Muscle layer of duodenum (tissue), 2 donors: ENCODE data around the gene IGDCC3.
"Not testable (repeated sequence)": the region's sequence is repeated elsewhere in the genome, so short reads cannot be mapped to it uniquely, and the experiment has no call there.

Experiments used
- H3K27ac ChIP-seq: one replicate; pipeline ENCODE4 v1.7.0; 2013; ENCODE audit warnings: mild to moderate bottlenecking, low read length
- H3K27me3 ChIP-seq: one replicate; pipeline ENCODE4 v1.7.0; 2013; ENCODE audit warnings: low read depth, mild to moderate bottlenecking, control low read depth, low read length
- H3K36me3 ChIP-seq, 2 donors: one replicate each; pipeline ENCODE4 v1.7.0; 2013; ENCODE audit warnings: low read length in 2 of 2, control low read depth in 1 of 2, mild to moderate bottlenecking in 1 of 2; ENCODE audit not compliant: insufficient read depth in 2 of 2, control insufficient read depth in 1 of 2
- H3K4me1 ChIP-seq, 2 donors: one replicate each; pipeline ENCODE4 v1.7.0; 2013; ENCODE audit warnings: low read length in 2 of 2, mild to moderate bottlenecking in 2 of 2, control low read depth in 1 of 2, moderate library complexity in 1 of 2; ENCODE audit not compliant: insufficient read depth in 2 of 2, control insufficient read depth in 1 of 2
- H3K4me3 ChIP-seq, 2 donors: one replicate each; pipeline ENCODE4 v1.7.0; 2013; ENCODE audit warnings: low read length in 2 of 2, low read depth in 1 of 2, mild to moderate bottlenecking in 1 of 2
- H3K9me3 ChIP-seq, 2 donors: one replicate each; pipeline ENCODE4 v1.7.0; 2013; ENCODE audit warnings: low read length in 2 of 2, control low read depth in 1 of 2, mild to moderate bottlenecking in 1 of 2; ENCODE audit not compliant: control insufficient read depth in 1 of 2
- donor health status: healthy.

The IGDCC3 gene

GRCh38 chr15:65404186-65404872 lies 26.5 kb upstream of the IGDCC3 start:
- H3K9me3 ChIP-seq: no peaks in the 10 kb centered on the region
- no peaks in the 10 kb centered on the region for H3K36me3 ChIP-seq
- no peak overlapping the region for H3K4me3 ChIP-seq
- H3K27me3 ChIP-seq: no peaks in the 10 kb centered on the region
- no peaks in the 10 kb centered on the region for H3K4me1 ChIP-seq
- no peak overlapping the region for H3K27ac ChIP-seq

- Histone ChIP-seq H3K9me3 (no peaks in the 10 kb centered on the region), H3K4me1 (no peaks in the 10 kb centered on the region), H3K27ac (no peak overlapping the region), H3K4me3 (no peak overlapping the region), H3K36me3 (no peaks in the 10 kb centered on the region), H3K27me3 (no peaks in the 10 kb centered on the region)
These were observed 25.2 kb upstream of the IGDCC3 start for GRCh38 chr15:65402961-65403360.

GRCh38 chr15:65401611-65402240 lies 23.9 kb upstream of the IGDCC3 start:
- H3K4me3 ChIP-seq: no peak overlapping the region
- no peak overlapping the region for H3K27ac ChIP-seq
- H3K9me3 ChIP-seq: no peaks in the 10 kb centered on the region
- H3K4me1 ChIP-seq: peaks cover 0 to 1% of the 10 kb centered on the region in 2 donors
- H3K27me3 ChIP-seq: peaks cover 6% of the 10 kb centered on the region
- H3K36me3 ChIP-seq: no peaks in the 10 kb centered on the region

GRCh38 chr15:65400760-65401610 lies 23.2 kb upstream of the IGDCC3 start:
- peaks cover 0 to 7% of the 10 kb centered on the region in 2 donors for H3K4me1 ChIP-seq
- H3K36me3 ChIP-seq: no peaks in the 10 kb centered on the region
- no peak overlapping the region for H3K27ac ChIP-seq
- H3K4me3 ChIP-seq: no peak overlapping the region
- H3K9me3 ChIP-seq: no peaks in the 10 kb centered on the region
- H3K27me3 ChIP-seq: peaks cover 12% of the 10 kb centered on the region

GRCh38 chr15:65399997-65400396 lies 22.2 kb upstream of the IGDCC3 start:
- H3K36me3 ChIP-seq: no peaks in the 10 kb centered on the region
- peaks cover 0 to 12% of the 10 kb centered on the region in 2 donors for H3K4me1 ChIP-seq
- no peaks in the 10 kb centered on the region for H3K9me3 ChIP-seq
- no peak overlapping the region for H3K4me3 ChIP-seq
- no peak overlapping the region for H3K27ac ChIP-seq
- peaks cover 21% of the 10 kb centered on the region for H3K27me3 ChIP-seq

- Histone ChIP-seq H3K36me3 (no peaks in the 10 kb centered on the region), H3K4me3 (no peak overlapping the region), H3K4me1 (peaks cover 0 to 12% of the 10 kb centered on the region in 2 donors), H3K9me3 (no peaks in the 10 kb centered on the region), H3K27me3 (peaks cover 29% of the 10 kb centered on the region), H3K27ac (no peak overlapping the region)
These were observed 21.4 kb upstream of the IGDCC3 start for GRCh38 chr15:65399001-65399706.

GRCh38 chr15:65398486-65398885 lies 20.7 kb upstream of the IGDCC3 start:
- not testable (repeated sequence) for H3K4me3 ChIP-seq, H3K36me3 ChIP-seq, H3K27ac ChIP-seq, H3K9me3 ChIP-seq
- peaks cover 31% of the 10 kb centered on the region for H3K27me3 ChIP-seq
- H3K4me1 ChIP-seq: peaks cover 0 to 12% of the 10 kb centered on the region in 2 donors

- peaks cover 31% of the 10 kb centered on the region for H3K27me3 ChIP-seq
- H3K4me3 ChIP-seq: no peak overlapping the region
- H3K4me1 ChIP-seq: peaks cover 0 to 12% of the 10 kb centered on the region in 2 donors
- H3K27ac ChIP-seq: no peak overlapping the region
- no peaks in the 10 kb centered on the region for H3K36me3 ChIP-seq
- no peaks in the 10 kb centered on the region for H3K9me3 ChIP-seq
These were observed 19.1 kb upstream of the IGDCC3 start for GRCh38 chr15:65396965-65397317.

- Histone ChIP-seq H3K4me1 (peaks cover 0 to 12% of the 10 kb centered on the region in 2 donors), H3K27me3 (peaks cover 31% of the 10 kb centered on the region), H3K36me3 (no peaks in the 10 kb centered on the region), H3K9me3 (no peaks in the 10 kb centered on the region), H3K4me3 (no peak overlapping the region), H3K27ac (no peak overlapping the region)
These were observed 18.6 kb upstream of the IGDCC3 start for GRCh38 chr15:65396283-65396964.

- peaks cover 31% of the 10 kb centered on the region for H3K27me3 ChIP-seq
- no peaks in the 10 kb centered on the region for H3K9me3 ChIP-seq
- H3K4me3 ChIP-seq: peak overlapping the region in 1 of 2 donors; percentile 49
- H3K36me3 ChIP-seq: no peaks in the 10 kb centered on the region
- no peak overlapping the region for H3K27ac ChIP-seq
- peaks cover 0 to 12% of the 10 kb centered on the region in 2 donors for H3K4me1 ChIP-seq
These were observed 17.9 kb upstream of the IGDCC3 start for GRCh38 chr15:65395567-65396202.
